ENCODE measurements around the gene PREB. TPM values are rescaled to one million over a fixed set of nuclear protein-coding genes. Genes with fewer than 3 reads are reported as not detected.
"Not testable (repeated sequence)": the region's sequence is repeated elsewhere in the genome, so short reads cannot be mapped to it uniquely, and the experiment has no call there.

The PREB gene
- polyA plus RNA-seq, 1 donor = 48.5 TPM

DNA sequence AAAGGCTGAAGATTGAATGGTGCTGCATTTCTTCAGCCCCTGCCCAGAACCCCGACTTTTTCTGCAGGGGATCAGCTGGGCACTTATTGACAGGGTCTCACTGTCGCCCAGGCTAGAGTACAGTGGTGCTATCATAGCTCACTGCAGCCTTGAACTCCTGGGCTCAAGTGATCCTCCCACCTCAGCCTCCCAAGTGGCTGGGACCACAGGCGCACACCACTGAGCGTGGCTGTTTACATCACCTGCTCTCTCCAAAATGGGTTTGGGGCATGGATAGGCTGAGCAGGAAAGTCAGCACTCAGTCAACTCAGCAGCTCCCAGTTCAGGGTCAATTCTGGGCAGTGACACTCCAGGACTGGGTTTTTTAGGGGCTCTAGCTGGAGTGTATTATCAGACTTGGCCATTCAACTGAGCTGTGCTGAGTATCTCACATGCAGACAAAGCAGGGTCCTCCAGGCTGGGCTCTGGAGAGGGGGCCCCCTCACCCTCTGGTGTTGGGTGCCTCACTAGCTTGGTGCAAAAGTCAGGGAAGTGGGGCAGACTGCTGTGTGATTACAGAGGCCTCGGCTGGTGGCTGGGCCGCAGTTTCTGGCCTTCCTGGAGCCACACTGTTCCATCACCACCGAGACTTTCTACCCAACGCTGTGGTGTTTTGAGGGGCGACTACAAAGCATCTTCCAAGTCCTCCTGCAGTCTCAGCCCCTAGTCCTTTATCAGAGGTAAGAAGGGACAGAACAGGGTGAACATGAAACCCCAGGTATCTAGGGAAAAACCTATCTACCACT is 6.4 kb downstream of the PREB start:
- no peak for DNase-seq
- no peak overlapping the region for H3K4me3 ChIP-seq (ENCODE audit: low read length)
- no CpG with 5 or more reads among the region's 9 CpGs for WGBS (ENCODE audit: insufficient coverage, low lambda C conversion rate)
- H3K27ac ChIP-seq (ENCODE audit: low read length) = no peak overlapping the region
- no peaks in the 10 kb centered on the region for H3K9me3 ChIP-seq (ENCODE audit: control insufficient read depth, low read depth, low read length)
- H3K27me3 ChIP-seq (ENCODE audit: control insufficient read depth, insufficient read depth, low read length) = peaks cover under 1% of the 10 kb centered on the region
- H3K36me3 ChIP-seq (ENCODE audit: control insufficient read depth, insufficient read depth, low read length) = peaks cover 38% of the 10 kb centered on the region
- peaks cover 20% of the 10 kb centered on the region for H3K4me1 ChIP-seq (ENCODE audit: control insufficient read depth, insufficient read depth, low read length)

DNA sequence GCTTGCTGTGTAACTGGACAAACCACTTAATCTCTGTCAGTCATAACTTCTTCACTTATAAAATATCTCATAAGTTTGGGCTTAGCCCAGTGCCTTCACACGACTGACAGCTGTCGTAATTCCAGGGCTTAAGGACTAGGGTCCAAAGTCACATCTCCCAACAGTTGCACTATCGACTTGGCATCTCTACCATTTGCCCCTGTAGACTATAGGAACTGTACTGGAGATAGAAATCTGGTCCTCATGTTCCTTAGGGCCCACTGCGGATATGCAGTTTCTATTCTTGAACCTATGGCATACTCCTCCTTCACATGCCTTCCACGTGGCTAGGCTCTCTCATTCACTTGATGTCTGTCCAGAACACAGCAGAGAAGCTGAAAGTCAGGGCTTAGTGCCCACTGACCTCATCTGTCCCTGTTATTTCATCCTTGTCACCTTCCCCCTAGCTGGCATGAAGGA is 8.2 kb downstream of the PREB start:
- peaks cover 21% of the 10 kb centered on the region for H3K36me3 ChIP-seq (ENCODE audit: control insufficient read depth, insufficient read depth, low read length)
- peak; percentile 53 to 81 for DNase-seq
- peaks cover 17% of the 10 kb centered on the region for H3K4me1 ChIP-seq (ENCODE audit: control insufficient read depth, insufficient read depth, low read length)
- no peak overlapping the region for H3K4me3 ChIP-seq (ENCODE audit: low read length)
- H3K27ac ChIP-seq (ENCODE audit: low read length) = peak overlapping the region; percentile 30
- H3K27me3 ChIP-seq (ENCODE audit: control insufficient read depth, insufficient read depth, low read length) = peaks cover 9% of the 10 kb centered on the region
- 33% methylated on average over 1 of the region's 5 CpGs for WGBS (ENCODE audit: insufficient coverage, low lambda C conversion rate)
- no peaks in the 10 kb centered on the region for H3K9me3 ChIP-seq (ENCODE audit: control insufficient read depth, low read depth, low read length)

DNA sequence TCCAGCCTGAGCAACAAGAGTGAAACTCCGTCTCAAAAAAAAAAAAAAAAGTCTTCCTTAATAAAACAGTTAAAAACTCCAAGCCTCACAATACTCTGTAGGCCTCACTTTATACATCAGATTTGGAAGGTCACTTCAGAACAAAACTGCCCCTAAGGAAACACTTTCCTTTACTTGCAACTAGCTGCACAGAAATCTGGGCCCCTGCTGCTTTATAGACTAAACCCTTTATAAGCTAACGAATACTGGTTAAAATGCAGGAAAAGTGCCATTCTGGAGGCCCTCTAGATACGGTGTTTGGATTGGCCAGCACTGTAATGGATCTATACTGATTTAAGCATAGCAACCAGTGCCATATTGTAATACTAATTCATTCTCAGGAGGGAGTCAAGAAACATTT is 9.3 kb downstream of the PREB start:
- peaks cover 17% of the 10 kb centered on the region for H3K4me1 ChIP-seq (ENCODE audit: control insufficient read depth, insufficient read depth, low read length)

GRCh38 chr2:27123302-27124150 is 10.9 kb downstream of the PREB start, which contains the start of gene ABHD1:
Gene ABHD1, plus strand, starts transcription at chr2:27123815. Its CDS starts 134 bp downstream, at chr2:27123949.
- Histone ChIP-seq H3K9me3 (ENCODE audit: control insufficient read depth, low read depth, low read length) (no peaks in the 10 kb centered on the region), H3K27me3 (ENCODE audit: control insufficient read depth, insufficient read depth, low read length) (peaks cover 18% of the 10 kb centered on the region), H3K36me3 (ENCODE audit: control insufficient read depth, insufficient read depth, low read length) (no peaks in the 10 kb centered on the region), H3K4me1 (ENCODE audit: control insufficient read depth, insufficient read depth, low read length) (peaks cover 17% of the 10 kb centered on the region), H3K27ac (ENCODE audit: low read length) (no peak within 1 kb of the TSS), H3K4me3 (ENCODE audit: low read length) (peak within 1 kb of the TSS; percentile 59)
- peak in 1 of 2 donors; percentile 64 for DNase-seq
- WGBS (ENCODE audit: insufficient coverage, low lambda C conversion rate) = no CpG with 5 or more reads among the region's 47 CpGs

More for the DNA sequence above, 9.3 kb downstream of the PREB start:
- no peak for DNase-seq
- H3K27me3 ChIP-seq (ENCODE audit: control insufficient read depth, insufficient read depth, low read length) = peaks cover 11% of the 10 kb centered on the region
- H3K36me3 ChIP-seq (ENCODE audit: control insufficient read depth, insufficient read depth, low read length) = peaks cover 9% of the 10 kb centered on the region
- no CpG with 5 or more reads among the region's 3 CpGs for WGBS (ENCODE audit: insufficient coverage, low lambda C conversion rate)
- no peak overlapping the region for H3K4me3 ChIP-seq (ENCODE audit: low read length)
- no peaks in the 10 kb centered on the region for H3K9me3 ChIP-seq (ENCODE audit: control insufficient read depth, low read depth, low read length)
- H3K27ac ChIP-seq (ENCODE audit: low read length) = no peak overlapping the region

DNA sequence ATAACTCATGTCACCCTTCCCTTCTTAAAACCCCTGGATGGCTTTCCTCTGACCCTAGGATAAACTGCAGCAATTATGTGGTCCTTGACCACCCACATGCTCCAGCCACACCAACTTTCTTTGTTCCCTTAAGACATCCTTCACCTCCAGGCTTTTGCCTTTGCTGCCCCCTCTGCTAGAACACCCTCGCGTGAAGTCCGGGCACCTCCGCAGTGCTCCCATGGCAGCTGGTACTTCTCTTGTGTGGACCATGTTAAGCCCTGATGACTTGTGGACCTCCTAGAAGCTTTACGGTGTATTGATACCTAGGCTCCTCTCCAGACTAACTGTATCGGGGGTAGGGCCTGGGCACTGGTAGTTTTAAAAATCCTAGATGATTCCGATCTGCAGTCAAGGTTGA is 11.6 kb downstream of the PREB start:
- DNase-seq = no peak
- H3K4me1 ChIP-seq (ENCODE audit: control insufficient read depth, insufficient read depth, low read length) = peaks cover 23% of the 10 kb centered on the region
- no peak overlapping the region for H3K27ac ChIP-seq (ENCODE audit: low read length)
- no CpG with 5 or more reads among the region's 7 CpGs for WGBS (ENCODE audit: insufficient coverage, low lambda C conversion rate)
- no peaks in the 10 kb centered on the region for H3K36me3 ChIP-seq (ENCODE audit: control insufficient read depth, insufficient read depth, low read length)
- no peak overlapping the region for H3K4me3 ChIP-seq (ENCODE audit: low read length)
- peaks cover 25% of the 10 kb centered on the region for H3K27me3 ChIP-seq (ENCODE audit: control insufficient read depth, insufficient read depth, low read length)
- H3K9me3 ChIP-seq (ENCODE audit: control insufficient read depth, low read depth, low read length) = no peaks in the 10 kb centered on the region

DNA sequence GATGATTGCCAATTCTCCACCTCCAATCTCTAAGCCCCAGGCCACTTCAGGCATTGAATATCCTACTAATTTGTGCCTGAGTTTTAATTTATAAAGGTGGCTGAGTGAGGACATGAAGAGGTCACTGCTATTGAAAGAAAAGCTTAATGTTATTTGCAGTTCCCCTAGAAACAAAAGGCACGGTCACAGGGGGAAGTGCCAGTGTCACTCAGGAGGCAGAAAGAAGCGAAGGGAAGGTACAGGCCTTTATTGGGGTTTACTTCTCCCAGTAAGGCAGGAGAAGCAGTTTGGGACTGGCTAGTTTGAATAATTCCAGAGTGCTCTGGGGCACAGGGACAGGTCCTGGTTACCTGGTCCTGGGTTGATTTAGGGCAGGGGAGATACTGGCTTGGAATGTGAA is 12.5 kb downstream of the PREB start:
- peaks cover 23% of the 10 kb centered on the region for H3K4me1 ChIP-seq (ENCODE audit: control insufficient read depth, insufficient read depth, low read length)

GRCh38 chr2:27119330-27119670 is 15.1 kb downstream of the PREB start:
- Histone ChIP-seq H3K4me1 (ENCODE audit: control insufficient read depth, insufficient read depth, low read length) (peaks cover 14% of the 10 kb centered on the region), H3K27me3 (ENCODE audit: control insufficient read depth, insufficient read depth, low read length) (peaks cover 26% of the 10 kb centered on the region), H3K4me3 (ENCODE audit: low read length) (peak overlapping the region; percentile 31)
- H3K9me3 ChIP-seq (ENCODE audit: control insufficient read depth, low read depth, low read length); H3K36me3 ChIP-seq (ENCODE audit: control insufficient read depth, insufficient read depth, low read length); H3K27ac ChIP-seq (ENCODE audit: low read length); DNase-seq: not testable (repeated sequence)
- no CpG with 5 or more reads among the region's 8 CpGs for WGBS (ENCODE audit: insufficient coverage, low lambda C conversion rate)

More for the DNA sequence above, 12.5 kb downstream of the PREB start:
- peaks cover 26% of the 10 kb centered on the region for H3K27me3 ChIP-seq (ENCODE audit: control insufficient read depth, insufficient read depth, low read length)
- WGBS (ENCODE audit: insufficient coverage, low lambda C conversion rate) = no CpG with 5 or more reads among the region's 2 CpGs
- no peaks in the 10 kb centered on the region for H3K36me3 ChIP-seq (ENCODE audit: control insufficient read depth, insufficient read depth, low read length)
- H3K9me3 ChIP-seq (ENCODE audit: control insufficient read depth, low read depth, low read length) = no peaks in the 10 kb centered on the region
- DNase-seq = no peak
- no peak overlapping the region for H3K27ac ChIP-seq (ENCODE audit: low read length)
- H3K4me3 ChIP-seq (ENCODE audit: low read length) = no peak overlapping the region

DNA sequence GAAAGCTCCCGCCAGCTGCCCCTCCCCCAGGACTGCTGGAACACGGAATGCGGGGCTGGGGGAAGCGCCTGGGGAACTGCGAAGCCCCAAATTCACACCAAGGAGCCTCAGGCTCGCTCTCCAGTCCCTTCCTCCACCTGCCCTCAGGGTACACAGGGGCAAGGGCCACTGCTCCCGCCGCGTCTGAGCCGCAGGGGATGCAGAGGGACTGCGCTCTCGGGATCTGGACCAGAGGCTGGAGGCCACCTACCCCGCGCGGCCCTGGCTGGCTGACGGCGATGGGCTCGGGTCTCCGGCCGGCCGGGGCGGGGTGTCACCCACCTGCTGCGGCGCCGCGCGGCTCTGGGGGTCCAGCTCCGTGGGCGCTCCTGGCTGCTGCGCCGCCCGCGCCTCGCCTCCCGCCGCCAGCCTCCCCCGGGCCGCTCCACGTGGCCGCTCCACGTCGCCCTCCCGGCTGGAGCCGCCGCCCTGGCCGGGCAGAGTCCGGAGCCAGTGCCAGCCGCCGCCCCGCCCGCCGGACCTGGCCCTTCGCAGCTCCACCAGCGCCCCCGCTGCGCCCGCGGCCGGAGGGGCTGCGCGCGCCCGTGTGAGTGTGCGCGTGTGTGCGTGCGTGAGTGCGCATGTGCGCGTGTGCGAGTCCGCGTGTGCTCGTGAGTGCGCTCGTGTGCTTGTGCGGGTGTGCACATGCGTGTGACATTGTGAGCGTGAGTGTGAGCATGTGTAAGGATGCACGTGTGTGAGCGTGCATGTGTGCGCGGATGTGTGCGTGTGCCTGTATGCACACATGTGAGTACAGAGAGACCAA is 15.7 kb downstream of the PREB start, which contains the start of gene CGREF1:
TSS of gene CGREF1 (minus strand) at position 604 of the 805 bp plus-strand sequence. CDS start 14,762 bp downstream, outside the sequence.
- no CpG with 5 or more reads among the region's 84 CpGs for WGBS (ENCODE audit: insufficient coverage, low lambda C conversion rate)
- DNase-seq = peak in 1 of 2 donors; percentile 61
- Histone ChIP-seq H3K9me3 (ENCODE audit: control insufficient read depth, low read depth, low read length) (no peaks in the 10 kb centered on the region), H3K27ac (ENCODE audit: low read length) (no peak within 1 kb of the TSS), H3K4me3 (ENCODE audit: low read length) (peak within 1 kb of the TSS; percentile 31), H3K36me3 (ENCODE audit: control insufficient read depth, insufficient read depth, low read length) (no peaks in the 10 kb centered on the region), H3K4me1 (ENCODE audit: control insufficient read depth, insufficient read depth, low read length) (peaks cover 11% of the 10 kb centered on the region), H3K27me3 (ENCODE audit: control insufficient read depth, insufficient read depth, low read length) (peaks cover 26% of the 10 kb centered on the region)

DNA sequence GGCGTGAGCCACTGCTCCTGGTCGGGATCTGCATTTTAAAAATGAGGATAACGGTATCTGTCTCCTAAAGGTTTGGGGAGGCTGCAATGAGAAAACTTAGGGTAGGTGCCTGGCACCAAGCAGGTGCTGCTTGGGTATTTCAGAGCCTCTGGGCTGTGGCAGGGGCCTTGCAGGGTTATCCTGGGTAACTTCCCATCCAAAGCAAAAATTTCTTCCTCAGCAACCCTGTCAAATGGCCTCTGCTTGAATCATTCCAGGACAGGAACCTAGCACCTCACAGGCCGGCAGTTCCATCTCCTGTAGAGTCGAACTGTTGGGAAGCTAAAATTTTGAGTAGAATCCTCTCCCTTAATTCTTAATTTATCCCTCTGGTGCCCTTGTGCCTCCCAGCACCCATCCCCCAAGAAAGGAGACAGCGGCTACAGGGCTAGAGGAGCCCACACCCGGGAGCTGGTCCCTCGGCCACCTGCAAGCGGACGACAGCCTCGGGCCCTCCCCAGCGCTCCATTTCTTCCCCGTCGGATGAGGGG is 16.4 kb downstream of the PREB start:
- Histone ChIP-seq H3K4me3 (ENCODE audit: low read length) (peak overlapping the region; percentile 31), H3K36me3 (ENCODE audit: control insufficient read depth, insufficient read depth, low read length) (no peaks in the 10 kb centered on the region), H3K27ac (ENCODE audit: low read length) (no peak overlapping the region), H3K27me3 (ENCODE audit: control insufficient read depth, insufficient read depth, low read length) (peaks cover 26% of the 10 kb centered on the region), H3K4me1 (ENCODE audit: control insufficient read depth, insufficient read depth, low read length) (peaks cover 7% of the 10 kb centered on the region), H3K9me3 (ENCODE audit: control insufficient read depth, low read depth, low read length) (no peaks in the 10 kb centered on the region)
- no CpG with 5 or more reads among the region's 14 CpGs for WGBS (ENCODE audit: insufficient coverage, low lambda C conversion rate)
- no peak for DNase-seq

All from large intestine (tissue), 3 donors.